H1 (cell line): ENCODE results near the gene OCRL. TPM values are rescaled to one million over a fixed set of nuclear protein-coding genes. Genes with fewer than 3 reads are reported as not detected.

Experiments used
- CTCF ChIA-PET: fragments of 300-600 bp; sonication (Branson Sonifier 250); formaldehyde crosslinking; loops from one replicate; lab custom pipeline; 2021; ENCODE audit not compliant: partially characterized antibody; lab: Charles Lee
- POLR2A ChIA-PET: fragments of 300-600 bp; sonication (Branson Sonifier 250); formaldehyde crosslinking; loops from one replicate; lab custom pipeline; 2021; ENCODE audit warnings: inconsistent platforms; ENCODE audit not compliant: partially characterized antibody; lab: Charles Lee
- DNase-seq, 2 experiments: peaks; one replicate each; pipeline versions ENCODE4 v3.0.0 to v3.0.0-alpha.2; 2010 to 2022; ENCODE audit warnings: low spot score in 2 of 2, low read depth in 1 of 2, mixed read lengths in 1 of 2
- FAIRE-seq: peaks from 2 replicates; lab custom pipeline; 2011; peaks lifted over from hg19 to GRCh38; lab: Jason Lieb, UNC
- H2AFZ ChIP-seq: 2 replicates; pipeline ENCODE4 v1.8.1; 2012; ENCODE audit warnings: low read length, inconsistent platforms
- H2AK5ac ChIP-seq: 2 replicates; pipeline ENCODE4 v1.6.1; 2013; ENCODE audit warnings: low read depth, low read length
- H2BK120ac ChIP-seq: replicated peaks from 2 replicates; pipeline ENCODE3; 2013; ENCODE audit warnings: low read depth, low read length, inconsistent platforms
- H2BK12ac ChIP-seq: 2 replicates; pipeline ENCODE4 v1.6.1; 2013; ENCODE audit warnings: low read depth, low read length
- H2BK15ac ChIP-seq: 2 replicates; pipeline ENCODE4 v1.6.1; 2013; ENCODE audit warnings: low read length
- H2BK20ac ChIP-seq: 2 replicates; pipeline ENCODE4 v1.6.1; 2013; ENCODE audit warnings: low read length
- H2BK5ac ChIP-seq: 2 replicates; pipeline ENCODE4 v1.6.1; 2013; ENCODE audit warnings: low read depth, low read length
- H3K14ac ChIP-seq: 2 replicates; pipeline ENCODE4 v1.6.1; 2013; ENCODE audit warnings: inconsistent platforms; ENCODE audit not compliant: insufficient read length
- H3K18ac ChIP-seq: 2 replicates; pipeline ENCODE4 v1.6.1; 2013; ENCODE audit warnings: low read length; ENCODE audit errors: extremely low read depth
- H3K23ac ChIP-seq: 2 replicates; pipeline ENCODE4 v1.6.1; 2013; ENCODE audit warnings: inconsistent platforms; ENCODE audit not compliant: insufficient read length
- H3K23me2 ChIP-seq: 2 replicates; pipeline ENCODE4 v1.6.1; 2013; ENCODE audit warnings: low read depth, low read length
- H3K27ac ChIP-seq: 2 replicates; pipeline ENCODE4 v1.6.1; 2011; ENCODE audit warnings: low read depth, low read length, inconsistent platforms
- H3K27me3 ChIP-seq, 4 experiments: replicated peaks in 1 of 4; 1 replicate in 1 of 4; 2 replicates in 3 of 4; pipeline versions ENCODE4 v1.6.1 to v1.8.1; 2011 to 2013; ENCODE audit warnings: low read length in 3 of 4, mild to moderate bottlenecking in 3 of 4, inconsistent platforms in 2 of 4, mixed read lengths in 2 of 4, moderate library complexity in 1 of 4; ENCODE audit not compliant: control insufficient read depth in 3 of 4, insufficient read depth in 3 of 4; ENCODE audit errors: extremely low read depth in 1 of 4
- H3K36me3 ChIP-seq, 4 experiments: 2 replicates each; pipeline versions ENCODE4 v1.6.1 to v1.8.1; 2011 to 2013; ENCODE audit warnings: mild to moderate bottlenecking in 4 of 4, low read length in 3 of 4, moderate library complexity in 2 of 4, control low read depth in 1 of 4, inconsistent platforms in 1 of 4; ENCODE audit not compliant: insufficient read depth in 4 of 4, control insufficient read depth in 2 of 4
- H3K4ac ChIP-seq: replicated peaks from 2 replicates; pipeline ENCODE3; 2013; ENCODE audit warnings: low read length, low read depth, mixed read lengths, inconsistent platforms; ENCODE audit not compliant: insufficient read length
- H3K4me1 ChIP-seq, 4 experiments: replicated peaks in 1 of 4; 1 replicate in 1 of 4; 2 replicates in 3 of 4; pipeline versions ENCODE4 v1.6.1 to v1.8.1; 2011 to 2013; ENCODE audit warnings: low read length in 3 of 4, inconsistent platforms in 2 of 4, mixed read lengths in 1 of 4; ENCODE audit not compliant: insufficient read depth in 4 of 4, control insufficient read depth in 3 of 4
- H3K4me2 ChIP-seq, 2 experiments: 2 replicates each; pipeline versions ENCODE4 v1.6.1 to v1.8.1; 2011 to 2013; ENCODE audit warnings: low read depth in 2 of 2, low read length in 2 of 2, control low read depth in 1 of 2, inconsistent platforms in 1 of 2, mild to moderate bottlenecking in 1 of 2; ENCODE audit not compliant: insufficient read depth in 1 of 2
- H3K4me3 ChIP-seq, 4 experiments: fragments of 200-600, 300-600 bp in 1 of 4; sonication (generic), shearing (Covaris generic), sonication (Bioruptor Twin) in 1 of 4; 2 replicates each; pipeline versions ENCODE4 v1.5.1 to v1.8.1; 2011 to 2016; ENCODE audit warnings: low read length in 4 of 4, low read depth in 3 of 4, control low read depth in 2 of 4, inconsistent platforms in 2 of 4, mild to moderate bottlenecking in 2 of 4, mixed read lengths in 1 of 4, moderate library complexity in 1 of 4; ENCODE audit not compliant: insufficient read depth in 2 of 4; ENCODE audit errors: extremely low read depth in 1 of 4
- H3K56ac ChIP-seq: replicated peaks from 2 replicates; pipeline ENCODE3; 2013; ENCODE audit warnings: low read depth, mild to moderate bottlenecking, mixed read lengths, low read length, inconsistent platforms; ENCODE audit not compliant: insufficient read length
- H3K79me1 ChIP-seq: 2 replicates; pipeline ENCODE4 v1.6.1; 2013; ENCODE audit warnings: low read depth, low read length, control low read depth
- H3K79me2 ChIP-seq, 2 experiments: 2 replicates each; pipeline versions ENCODE4 v1.6.1 to v1.8.1; 2012 to 2013; ENCODE audit warnings: low read length in 2 of 2, mild to moderate bottlenecking in 2 of 2, inconsistent platforms in 1 of 2; ENCODE audit not compliant: insufficient read depth in 2 of 2, control insufficient read depth in 1 of 2
- H3K9ac ChIP-seq, 4 experiments: replicated peaks in 1 of 4; 1 replicate in 1 of 4; 2 replicates in 3 of 4; pipeline versions ENCODE4 v1.6.1 to v1.8.1; 2011 to 2013; ENCODE audit warnings: low read depth in 3 of 4, low read length in 3 of 4, control low read depth in 2 of 4, mild to moderate bottlenecking in 2 of 4, moderate library complexity in 2 of 4, inconsistent platforms in 1 of 4; ENCODE audit errors: extremely low read depth in 1 of 4
- H3K9me3 ChIP-seq, 2 experiments: 2 replicates each; pipeline versions ENCODE4 v1.6.1 to v1.8.1; 2012 to 2013; ENCODE audit warnings: mild to moderate bottlenecking in 2 of 2, moderate library complexity in 2 of 2, control low read depth in 1 of 2, inconsistent platforms in 1 of 2, low read depth in 1 of 2, low read length in 1 of 2, mixed read lengths in 1 of 2; ENCODE audit not compliant: insufficient read depth in 2 of 2
- H4K20me1 ChIP-seq, 2 experiments: replicated peaks in 1 of 2; 2 replicates each; pipeline versions ENCODE3 to v1.8.1; 2011 to 2013; ENCODE audit warnings: inconsistent platforms in 2 of 2, low read length in 2 of 2, mild to moderate bottlenecking in 1 of 2; ENCODE audit not compliant: insufficient read depth in 2 of 2, control insufficient read depth in 1 of 2
- H4K5ac ChIP-seq: 2 replicates; pipeline ENCODE4 v1.6.1; 2013; ENCODE audit warnings: low read length, low read depth, mixed read lengths, inconsistent platforms; ENCODE audit not compliant: insufficient read length
- H4K8ac ChIP-seq: 2 replicates; pipeline ENCODE4 v1.8.0; 2013; ENCODE audit warnings: mild to moderate bottlenecking, moderate library complexity, low read length, inconsistent platforms; ENCODE audit not compliant: insufficient read depth; ENCODE audit errors: extremely low read depth
- H4K91ac ChIP-seq: replicated peaks from 2 replicates; pipeline ENCODE3; 2013; ENCODE audit warnings: low read length, mixed read lengths, inconsistent platforms; ENCODE audit not compliant: insufficient read length
- CBX5 ChIP-seq: fragments of 300-800, 300-1000 bp; sonication (generic); IDR thresholded peaks from 2 replicates; pipeline ENCODE4 v1.7.1; 2016; ENCODE audit warnings: antibody characterized with exemption, low read length, low read depth
- CHD1 ChIP-seq: IDR thresholded peaks from 2 replicates; pipeline ENCODE4 v1.6.1; 2012; ENCODE audit warnings: low read depth, low read length, improper control_type of control experiment
- EGR1 ChIP-seq: IDR thresholded peaks from 2 replicates; pipeline ENCODE4 v1.6.1; 2011; ENCODE audit warnings: low read depth, low read length, borderline replicate concordance
- FOSL1 ChIP-seq: IDR thresholded peaks from 2 replicates; pipeline ENCODE4 v1.6.1; 2011; ENCODE audit warnings: mild to moderate bottlenecking, low read depth, low read length, moderate library complexity; ENCODE audit not compliant: insufficient read depth
- POLR2AphosphoS5 ChIP-seq: IDR thresholded peaks from 2 replicates; pipeline ENCODE4 v1.6.1; 2011; ENCODE audit warnings: low read depth, low read length
- POU5F1 ChIP-seq: IDR thresholded peaks from 2 replicates; pipeline ENCODE4 v1.6.1; 2011; ENCODE audit warnings: low read depth, mild to moderate bottlenecking, low read length, moderate library complexity
- SIN3A ChIP-seq, 2 experiments: IDR thresholded peaks in 1 of 2; conservative IDR thresholded peaks in 1 of 2; 2 replicates each; pipeline ENCODE4 v1.6.1; 2011 to 2012; ENCODE audit warnings: low read length in 2 of 2, improper control_type of control experiment in 1 of 2, low read depth in 1 of 2, mild to moderate bottlenecking in 1 of 2
- SIRT6 ChIP-seq: IDR thresholded peaks from one replicate; pipeline ENCODE4 v1.7.1; 2012; ENCODE audit warnings: low read length, inconsistent platforms
- SUZ12 ChIP-seq: fragments of 200-600 bp; sonication (generic); IDR thresholded peaks from 2 replicates; pipeline ENCODE4 v1.6.1; 2012; ENCODE audit warnings: mild to moderate bottlenecking, inconsistent platforms, low read length, moderate library complexity, mixed read lengths
- TCF12 ChIP-seq: IDR thresholded peaks from 2 replicates; pipeline ENCODE4 v1.6.1; 2011; ENCODE audit warnings: low read depth, mild to moderate bottlenecking, low read length
- YY1 ChIP-seq: IDR thresholded peaks from 2 replicates; pipeline ENCODE4 v1.6.1; 2011; ENCODE audit warnings: low read depth, mild to moderate bottlenecking, low read length
- WGBS, 2 experiments: shearing (Covaris generic) in 1 of 2; methylation state at CpG; one replicate each; pipeline versions ENCODE4 v1.1.6 to v1.1.7; 2013 to 2015; ENCODE audit warnings: low lambda C conversion rate in 2 of 2, mixed read lengths in 2 of 2, inconsistent platforms in 1 of 2, low coverage in 1 of 2, missing lambda C conversion rate in 1 of 2; ENCODE audit not compliant: insufficient replicate concordance in 2 of 2, insufficient coverage in 1 of 2, insufficient read length in 1 of 2; ENCODE audit errors: extremely low coverage in 1 of 2, missing lambda C conversion rate in 1 of 2; 5-methylcytosine and 5-hydroxymethylcytosine counted together
- polyA plus RNA-seq, 7 experiments: library from polyadenylated mRNA; depleted of rRNA in 3 of 7; stranded (reverse) in 5 of 7; unstranded in 2 of 7; fragments of >200 nt in 5 of 7; fragments of 200-250 nt in 2 of 7; gene quantifications; 1 replicate in 5 of 7; 2 replicates in 1 of 7; 4 replicates in 1 of 7; pipeline versions ENCODE4 v1.2.1 to v1.2.3, GENCODE V29; 2011 to 2013; ENCODE audit warnings: missing spikeins in 2 of 7, mixed read lengths in 2 of 7
- total RNA-seq: library from RNA; stranded (reverse); fragmentation: NEBNext Ultra II Directional; extraction: Animal tissue kit (Norgen Biotek cat#: 25700); gene quantifications from 2 replicates; pipeline ENCODE4 v1.2.1, GENCODE V29; 2021

Gene OCRL
- total and polyA plus RNA-seq, 2 of the 8 experiments (the other 6 are each of a cell fraction or from before 2014, with no cell fraction given) = 12.7 to 15.1 TPM

GRCh38 chrX:129529685-129530281 lies 10.3 kb upstream of the OCRL start:
- no peak overlapping the region for H3K23ac ChIP-seq
- H3K27ac ChIP-seq = no peak overlapping the region
- H3K27me3 ChIP-seq = no peaks in the 10 kb centered on the region
- H3K4ac ChIP-seq = no peak overlapping the region
- H3K36me3 ChIP-seq = no peaks in the 10 kb centered on the region
- H3K18ac ChIP-seq = no peak overlapping the region
- no peak overlapping the region for H2AK5ac ChIP-seq
- H3K56ac ChIP-seq = no peak overlapping the region
- FAIRE-seq (no peak), DNase-seq (no peak)
- TF ChIP-seq SIN3A (conservative IDR thresholded peaks at IDR 0.05 in 1 of 2, IDR thresholded peaks at IDR 0.05 in 1 of 2; ENCODE audit: low read depth in 1 of 2, low read length in 2 of 2) (no peak), POU5F1 (no peak), TCF12 (no peak), EGR1 (no peak), CHD1 (no peak), POLR2AphosphoS5 (no peak), YY1 (no peak), SIRT6 (no peak), CBX5 (no peak), SUZ12 (no peak), FOSL1 (no peak)
- H3K23me2 ChIP-seq = no peaks in the 10 kb centered on the region
- no peaks in the 10 kb centered on the region for H3K9me3 ChIP-seq
- H2BK20ac ChIP-seq = no peak overlapping the region
- H3K9ac ChIP-seq = no peak overlapping the region
- no peak overlapping the region for H3K4me2 ChIP-seq
- H3K4me3 ChIP-seq = no peak overlapping the region
- H2BK15ac ChIP-seq = no peak overlapping the region
- H4K20me1 ChIP-seq = no peaks in the 10 kb centered on the region
- no peaks in the 10 kb centered on the region for H3K4me1 ChIP-seq
- H2BK120ac ChIP-seq = no peak overlapping the region
- no peak overlapping the region for H4K8ac ChIP-seq
- ChIA-PET CTCF (interaction anchor here (1.1 kb wide), 1 partner anchor 10 kb away, joined by 3 read pairs; the partner anchor contains the start of gene OCRL), POLR2A (no interaction called here)
- H4K5ac ChIP-seq = no peak overlapping the region
- WGBS, 2 experiments = 81% methylated on average over 4 of the region's 4 CpGs; no CpG with 5 or more reads in 1 of the 2 experiments
- H2AFZ ChIP-seq = no peak overlapping the region
- H3K79me1 ChIP-seq = no peaks in the 10 kb centered on the region
- no peak overlapping the region for H2BK12ac ChIP-seq
- no peak overlapping the region for H4K91ac ChIP-seq
- no peak overlapping the region for H2BK5ac ChIP-seq
- no peaks in the 10 kb centered on the region for H3K79me2 ChIP-seq
- H3K14ac ChIP-seq = no peak overlapping the region
